CD4-positive, alpha-beta T cell treated with Interferon alpha-2 for 1 hour (primary cell): ENCODE data around the gene TIGD2.

Experiments used
- DNase-seq, 2 donors: peaks; one replicate each; pipeline ENCODE4 v3.0.0-alpha.2; 2020 to 2022

The TIGD2 gene

GRCh38 chr4:89110986-89111832 lies at the start of gene TIGD2:
TIGD2 (plus strand) TSS chr4:89111533; CDS start chr4:89112975, 1,442 bp downstream.
- peak; percentile 88 to 91 for DNase-seq

GRCh38 chr4:89064848-89065247 lies 46.5 kb upstream of the TIGD2 start:
- DNase-seq = no peak

GRCh38 chr4:89067417-89067816 lies 43.9 kb upstream of the TIGD2 start:
- no peak for DNase-seq

- no peak for DNase-seq
Observed at GRCh38 chr4:89069481-89069880, 41.9 kb upstream of the TIGD2 start.

- DNase-seq = no peak
Observed at GRCh38 chr4:89070041-89070440, 41.3 kb upstream of the TIGD2 start.

GRCh38 chr4:89071311-89071710 lies 40.0 kb upstream of the TIGD2 start:
- DNase-seq = no peak

GRCh38 chr4:89072921-89073320 lies 38.4 kb upstream of the TIGD2 start:
- no peak for DNase-seq

- no peak for DNase-seq
Observed at GRCh38 chr4:89077761-89078160, 33.6 kb upstream of the TIGD2 start.

- DNase-seq = no peak
Observed at GRCh38 chr4:89078300-89078699, 33.0 kb upstream of the TIGD2 start.

GRCh38 chr4:89099034-89099433 lies 12.3 kb upstream of the TIGD2 start:
- no peak for DNase-seq

- DNase-seq = no peak
Observed at GRCh38 chr4:89099471-89099870, 11.9 kb upstream of the TIGD2 start.

- DNase-seq = no peak
Observed at GRCh38 chr4:89100853-89101252, 10.5 kb upstream of the TIGD2 start.

- no peak for DNase-seq
Observed at GRCh38 chr4:89101256-89102161, 9.8 kb upstream of the TIGD2 start.

- DNase-seq = no peak
Observed at GRCh38 chr4:89105726-89106125, 5.6 kb upstream of the TIGD2 start.

- no peak for DNase-seq
Observed at GRCh38 chr4:89108091-89108490, 3.2 kb upstream of the TIGD2 start.

- DNase-seq = no peak
Observed at GRCh38 chr4:89109841-89110540, 1.3 kb upstream of the TIGD2 start.

GRCh38 chr4:89110541-89110985 lies 770 bp upstream of the TIGD2 start:
- DNase-seq = no peak

- DNase-seq = no peak
Observed at GRCh38 chr4:89111833-89112563, 665 bp downstream of the TIGD2 start.

- no peak for DNase-seq
Observed at GRCh38 chr4:89113415-89113814, 2.1 kb downstream of the TIGD2 start.

- no peak for DNase-seq
Observed at GRCh38 chr4:89114100-89114499, 2.8 kb downstream of the TIGD2 start.

GRCh38 chr4:89117115-89117514 lies 5.8 kb downstream of the TIGD2 start:
- DNase-seq = no peak

GRCh38 chr4:89119166-89119565 lies 7.8 kb downstream of the TIGD2 start:
- DNase-seq = no peak
